ENCODE measurements around the gene TAMALIN.

DNA sequence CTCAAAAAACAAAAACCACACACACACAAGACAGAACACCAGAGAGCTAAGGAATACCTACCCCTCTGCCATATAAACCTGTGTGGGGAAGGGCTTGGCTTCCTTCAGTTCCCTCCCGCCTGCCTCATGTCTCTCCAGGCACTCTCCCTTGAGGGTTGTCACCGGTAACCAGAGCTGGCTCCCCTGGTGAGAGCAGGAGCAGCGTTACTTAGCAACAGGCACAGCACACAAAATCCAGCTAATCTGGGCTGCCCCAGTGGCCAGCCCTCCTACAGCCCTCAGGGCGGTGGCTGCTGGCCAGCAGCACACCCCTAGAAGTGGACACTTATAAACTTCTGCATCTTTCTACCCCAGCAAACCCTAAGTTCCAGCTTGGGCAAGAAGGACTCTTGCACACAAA lies 22.9 kb downstream of the TAMALIN start:
- TF ChIP-seq NFRKB (IDR thresholded peaks at IDR 0.05) (no peak), SUZ12 (IDR thresholded peaks at IDR 0.05) (no peak), FOXA1 (IDR thresholded peaks at IDR 0.05) (no peak), SP1 (IDR thresholded peaks at IDR 0.05) (no peak), ZNF384 (IDR thresholded peaks at IDR 0.05) (no peak), L3MBTL2 (conservative IDR thresholded peaks at IDR 0.05) (no peak), HDGF (IDR thresholded peaks at IDR 0.05; ENCODE audit: borderline replicate concordance) (no peak), LEF1 (IDR thresholded peaks at IDR 0.05; ENCODE audit: borderline replicate concordance) (no peak), ARNT (IDR thresholded peaks at IDR 0.05) (no peak), ELF4 (IDR thresholded peaks at IDR 0.05) (no peak), CTBP1 (IDR thresholded peaks at IDR 0.05; ENCODE audit: borderline replicate concordance) (no peak)
- TF ChIP-seq, protein P1, sequence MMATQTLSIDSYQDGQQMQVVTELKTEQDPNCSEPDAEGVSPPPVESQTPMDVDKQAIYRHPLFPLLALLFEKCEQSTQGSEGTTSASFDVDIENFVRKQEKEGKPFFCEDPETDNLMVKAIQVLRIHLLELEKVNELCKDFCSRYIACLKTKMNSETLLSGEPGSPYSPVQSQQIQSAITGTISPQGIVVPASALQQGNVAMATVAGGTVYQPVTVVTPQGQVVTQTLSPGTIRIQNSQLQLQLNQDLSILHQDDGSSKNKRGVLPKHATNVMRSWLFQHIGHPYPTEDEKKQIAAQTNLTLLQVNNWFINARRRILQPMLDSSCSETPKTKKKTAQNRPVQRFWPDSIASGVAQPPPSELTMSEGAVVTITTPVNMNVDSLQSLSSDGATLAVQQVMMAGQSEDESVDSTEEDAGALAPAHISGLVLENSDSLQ (IDR thresholded peaks at IDR 0.05), result no peak
